ENCODE measurements around the gene MATCAP1. TPM values are rescaled to one million over a fixed set of nuclear protein-coding genes. Genes with fewer than 3 reads are reported as not detected.

MATCAP1 gene
- total RNA-seq, 2 experiments from 2014 or later, result 9.7 to 10.6 TPM

DNA sequence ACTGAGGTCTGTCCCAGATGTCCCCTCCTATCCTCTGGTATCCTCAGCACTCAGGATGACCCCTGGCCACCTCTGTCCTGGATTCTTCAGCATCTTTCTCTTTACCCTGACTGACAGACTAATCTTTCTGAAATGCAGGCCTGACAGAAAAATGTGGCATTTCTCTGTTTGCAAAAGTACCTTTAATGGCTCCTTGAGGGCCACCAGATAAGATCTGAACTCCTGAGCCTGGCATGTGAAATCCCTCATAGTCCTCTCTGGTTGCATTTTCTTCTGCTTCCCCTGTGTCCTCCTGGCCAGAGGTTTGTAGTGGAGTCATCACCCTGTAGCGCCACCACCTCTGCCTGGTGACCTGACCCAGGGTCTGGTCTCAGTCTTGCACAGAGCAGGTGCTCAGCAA, 13.1 kb upstream of the MATCAP1 start:
- Histone ChIP-seq H3K27me3 (ENCODE audit: control insufficient read depth in 1 of 2, insufficient read depth in 2 of 2, low read length in 2 of 2) (no peaks in the 10 kb centered on the region), H3K4me1 (ENCODE audit: insufficient read depth, low read length) (peaks cover 44% of the 10 kb centered on the region), H3K36me3 (ENCODE audit: insufficient read depth, low read length) (peaks cover 73% of the 10 kb centered on the region), H3K9me3 (ENCODE audit: control insufficient read depth in 1 of 2, insufficient read depth in 1 of 2, low read length in 2 of 2) (no peaks in the 10 kb centered on the region), H3K4me3 (ENCODE audit: low read length) (no peak overlapping the region), H3K27ac (ENCODE audit: low read depth in 1 of 2, low read length in 2 of 2) (no peak overlapping the region)
- ATAC-seq (ENCODE audit: poor library complexity) (no peak), DNase-seq (no peak)
- peak overlapping the region; percentile 26 for H3K4me3 Mint-ChIP-seq
- TF ChIP-seq, protein P1, sequence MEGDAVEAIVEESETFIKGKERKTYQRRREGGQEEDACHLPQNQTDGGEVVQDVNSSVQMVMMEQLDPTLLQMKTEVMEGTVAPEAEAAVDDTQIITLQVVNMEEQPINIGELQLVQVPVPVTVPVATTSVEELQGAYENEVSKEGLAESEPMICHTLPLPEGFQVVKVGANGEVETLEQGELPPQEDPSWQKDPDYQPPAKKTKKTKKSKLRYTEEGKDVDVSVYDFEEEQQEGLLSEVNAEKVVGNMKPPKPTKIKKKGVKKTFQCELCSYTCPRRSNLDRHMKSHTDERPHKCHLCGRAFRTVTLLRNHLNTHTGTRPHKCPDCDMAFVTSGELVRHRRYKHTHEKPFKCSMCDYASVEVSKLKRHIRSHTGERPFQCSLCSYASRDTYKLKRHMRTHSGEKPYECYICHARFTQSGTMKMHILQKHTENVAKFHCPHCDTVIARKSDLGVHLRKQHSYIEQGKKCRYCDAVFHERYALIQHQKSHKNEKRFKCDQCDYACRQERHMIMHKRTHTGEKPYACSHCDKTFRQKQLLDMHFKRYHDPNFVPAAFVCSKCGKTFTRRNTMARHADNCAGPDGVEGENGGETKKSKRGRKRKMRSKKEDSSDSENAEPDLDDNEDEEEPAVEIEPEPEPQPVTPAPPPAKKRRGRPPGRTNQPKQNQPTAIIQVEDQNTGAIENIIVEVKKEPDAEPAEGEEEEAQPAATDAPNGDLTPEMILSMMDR (IDR thresholded peaks at IDR 0.05), result no peak
- intact Hi-C loops (cut with DNase I, micrococcal nuclease), result no loop called here
- H3K4me1 Mint-ChIP-seq (ENCODE audit: low read depth), result peaks cover 43% of the 10 kb centered on the region
- no peaks in the 10 kb centered on the region for H3K27me3 Mint-ChIP-seq
- H3K27ac Mint-ChIP-seq, result no peak overlapping the region
- POLR2A ChIA-PET, result interaction anchor here (0.6 to 1.3 kb wide), 2 partner anchors 30 to 244 kb away, joined by 4 to 5 read pairs; partner anchors contain the start of gene TMEM208
- peaks cover 77% of the 10 kb centered on the region for H3K36me3 Mint-ChIP-seq (ENCODE audit: low read depth)
- CTCF ChIA-PET, result no interaction called here
- no peaks in the 10 kb centered on the region for H3K9me3 Mint-ChIP-seq

DNA sequence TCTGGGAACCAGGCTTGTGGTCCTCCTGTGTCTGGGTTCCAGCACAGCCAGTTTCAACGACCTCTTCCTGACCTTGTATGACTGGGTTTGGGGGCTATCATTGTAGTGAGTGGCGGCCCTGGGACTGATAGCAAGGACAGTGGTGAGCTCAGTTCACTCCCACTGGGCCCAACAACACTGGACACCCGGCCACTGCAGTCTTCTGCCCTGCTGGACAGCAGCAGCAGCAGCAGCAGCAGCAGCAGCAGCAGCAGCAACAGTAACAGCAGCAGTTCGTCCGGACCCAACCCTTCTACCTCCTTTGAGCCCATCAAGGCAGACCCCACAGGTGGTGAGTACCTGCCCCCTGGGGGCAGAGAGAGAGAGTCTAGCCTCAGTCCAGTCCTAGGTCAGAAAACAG, 11.9 kb upstream of the MATCAP1 start:
- H3K36me3 Mint-ChIP-seq (ENCODE audit: low read depth), result peaks cover 74% of the 10 kb centered on the region
- peaks cover 50% of the 10 kb centered on the region for H3K4me1 Mint-ChIP-seq (ENCODE audit: low read depth)
- H3K9me3 ChIP-seq (ENCODE audit: control insufficient read depth in 1 of 2, insufficient read depth in 1 of 2, low read length in 2 of 2), result no peaks in the 10 kb centered on the region
- H3K27me3 Mint-ChIP-seq, result no peaks in the 10 kb centered on the region
- no peaks in the 10 kb centered on the region for H3K9me3 Mint-ChIP-seq
- peak overlapping the region; percentile 30 for H3K4me3 Mint-ChIP-seq
- intact Hi-C loops (cut with DNase I, micrococcal nuclease), result no loop called here
- TF ChIP-seq, protein P1 (IDR thresholded peaks at IDR 0.05), result no peak
- peaks cover 51% of the 10 kb centered on the region for H3K4me1 ChIP-seq (ENCODE audit: insufficient read depth, low read length)
- no peak overlapping the region for H3K4me3 ChIP-seq (ENCODE audit: low read length)
- DNase-seq (no peak), ATAC-seq (ENCODE audit: poor library complexity) (no peak)
- peaks cover 64% of the 10 kb centered on the region for H3K36me3 ChIP-seq (ENCODE audit: insufficient read depth, low read length)
- H3K27ac ChIP-seq (ENCODE audit: low read depth in 1 of 2, low read length in 2 of 2), result no peak overlapping the region
- peak overlapping the region; percentile 10 for H3K27ac Mint-ChIP-seq
- CTCF ChIA-PET, result interaction anchor here (1.3 kb wide), 1 partner anchor 95 kb away, joined by 3 read pairs; no protein-coding TSS in a partner anchor
- H3K27me3 ChIP-seq (ENCODE audit: control insufficient read depth in 1 of 2, insufficient read depth in 2 of 2, low read length in 2 of 2), result no peaks in the 10 kb centered on the region
- POLR2A ChIA-PET, result interaction anchor here (0.6 to 1.3 kb wide), 2 partner anchors 24 to 31 kb away, joined by 3 to 4 read pairs; partner anchors contain the start of gene TMEM208

DNA sequence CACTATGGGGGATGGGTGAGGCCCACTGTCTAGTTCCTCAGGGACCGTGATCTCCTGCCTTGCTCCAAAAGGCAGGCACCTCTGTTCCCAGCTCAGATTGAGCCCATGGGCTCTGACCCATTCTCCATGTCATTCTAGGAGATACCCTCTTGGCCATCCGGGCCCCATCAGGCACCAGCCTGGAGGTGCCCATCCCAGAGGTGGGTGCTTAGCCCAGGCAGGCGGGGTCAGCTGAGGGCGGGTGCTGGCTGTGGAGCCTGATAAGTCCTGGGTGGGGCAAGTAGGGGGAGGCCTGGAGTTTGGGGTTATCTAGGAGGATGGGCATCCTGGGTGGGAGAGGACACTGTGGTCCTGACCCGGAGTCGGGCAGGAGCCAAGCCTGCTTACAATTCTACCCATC, 10.5 kb upstream of the MATCAP1 start:
- Histone ChIP-seq H3K27me3 (ENCODE audit: control insufficient read depth in 1 of 2, insufficient read depth in 2 of 2, low read length in 2 of 2) (no peaks in the 10 kb centered on the region), H3K9me3 (ENCODE audit: control insufficient read depth in 1 of 2, insufficient read depth in 1 of 2, low read length in 2 of 2) (no peaks in the 10 kb centered on the region), H3K4me3 (ENCODE audit: low read length) (no peak overlapping the region), H3K36me3 (ENCODE audit: insufficient read depth, low read length) (peaks cover 57% of the 10 kb centered on the region), H3K27ac (ENCODE audit: low read depth in 1 of 2, low read length in 2 of 2) (no peak overlapping the region), H3K4me1 (ENCODE audit: insufficient read depth, low read length) (peaks cover 51% of the 10 kb centered on the region)
- TF ChIP-seq, protein P1 (IDR thresholded peaks at IDR 0.05), result no peak
- intact Hi-C loops (cut with DNase I, micrococcal nuclease), result loop anchor here in 1 of 2 experiments (5.0 kb wide), 1 partner anchor 262 kb away; the partner anchor contains the start of gene CIAO2B
- CTCF ChIA-PET, result no interaction called here
- H3K4me1 Mint-ChIP-seq (ENCODE audit: low read depth), result peaks cover 50% of the 10 kb centered on the region
- POLR2A ChIA-PET, result interaction anchor here (0.7 to 1.2 kb wide), 2 partner anchors 9 to 34 kb away, joined by 3 read pairs; partner anchors contain the start of genes FBXL8 and TRADD
- H3K4me3 Mint-ChIP-seq, result peak overlapping the region; percentile 92
- peak overlapping the region; percentile 87 for H3K27ac Mint-ChIP-seq
- peaks cover 62% of the 10 kb centered on the region for H3K36me3 Mint-ChIP-seq (ENCODE audit: low read depth)
- ATAC-seq (ENCODE audit: poor library complexity), result no peak
- no peak for DNase-seq
- no peaks in the 10 kb centered on the region for H3K9me3 Mint-ChIP-seq
- H3K27me3 Mint-ChIP-seq, result no peaks in the 10 kb centered on the region

Measured in CD4-positive, alpha-beta T cell (primary cell).